ENCODE results near the gene SPR.

DNA sequence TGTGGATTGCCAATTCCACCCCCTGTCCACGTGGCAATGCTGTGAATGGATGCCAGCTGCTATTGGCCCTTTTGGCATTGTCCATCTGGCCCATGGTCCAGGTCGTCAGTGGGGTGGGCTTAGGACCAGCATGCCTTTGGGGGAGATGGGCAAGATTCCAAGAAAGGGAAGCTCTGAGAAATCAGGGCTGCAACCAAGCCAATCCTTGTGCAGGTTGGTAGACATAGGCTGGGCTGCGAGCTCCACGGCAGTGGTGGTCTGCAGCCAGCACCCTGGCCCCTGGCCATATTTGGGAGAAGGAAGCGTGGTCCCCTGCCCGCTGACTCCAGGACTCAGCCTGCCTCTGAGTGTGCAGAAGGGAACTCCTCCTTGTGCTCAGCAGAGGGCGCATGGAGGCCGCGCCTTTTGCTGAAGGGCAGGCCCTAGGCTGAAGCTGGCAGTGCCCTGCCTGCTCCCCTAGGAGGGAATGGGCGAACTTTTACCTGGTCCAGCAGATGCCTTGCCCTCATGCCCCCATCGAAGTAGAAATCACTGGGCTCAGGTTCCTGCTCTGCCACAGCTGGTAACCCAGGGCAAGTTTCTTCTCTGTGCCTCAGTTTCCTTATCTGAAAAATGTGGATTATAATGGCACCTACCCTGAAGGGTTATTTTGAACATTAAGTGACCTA lies 5.4 kb downstream of the SPR start:
- TF ChIP-seq, protein P1, sequence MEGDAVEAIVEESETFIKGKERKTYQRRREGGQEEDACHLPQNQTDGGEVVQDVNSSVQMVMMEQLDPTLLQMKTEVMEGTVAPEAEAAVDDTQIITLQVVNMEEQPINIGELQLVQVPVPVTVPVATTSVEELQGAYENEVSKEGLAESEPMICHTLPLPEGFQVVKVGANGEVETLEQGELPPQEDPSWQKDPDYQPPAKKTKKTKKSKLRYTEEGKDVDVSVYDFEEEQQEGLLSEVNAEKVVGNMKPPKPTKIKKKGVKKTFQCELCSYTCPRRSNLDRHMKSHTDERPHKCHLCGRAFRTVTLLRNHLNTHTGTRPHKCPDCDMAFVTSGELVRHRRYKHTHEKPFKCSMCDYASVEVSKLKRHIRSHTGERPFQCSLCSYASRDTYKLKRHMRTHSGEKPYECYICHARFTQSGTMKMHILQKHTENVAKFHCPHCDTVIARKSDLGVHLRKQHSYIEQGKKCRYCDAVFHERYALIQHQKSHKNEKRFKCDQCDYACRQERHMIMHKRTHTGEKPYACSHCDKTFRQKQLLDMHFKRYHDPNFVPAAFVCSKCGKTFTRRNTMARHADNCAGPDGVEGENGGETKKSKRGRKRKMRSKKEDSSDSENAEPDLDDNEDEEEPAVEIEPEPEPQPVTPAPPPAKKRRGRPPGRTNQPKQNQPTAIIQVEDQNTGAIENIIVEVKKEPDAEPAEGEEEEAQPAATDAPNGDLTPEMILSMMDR (IDR thresholded peaks at IDR 0.05), result peak; percentile 66
- no peak for TF ChIP-seq EZH2 (IDR thresholded peaks at IDR 0.05; ENCODE audit: borderline replicate concordance, insufficient read depth, low read depth, low read length, poor library complexity, severe bottlenecking)

Data from B cell (primary cell).